WERI-Rb-1 (cell line): Measurements from ENCODE around the gene GALNT9.

ENCODE experiments used
- DNase-seq: peaks from one replicate; pipeline ENCODE4 v3.0.0-alpha.2; 2020
- H3K27ac ChIP-seq: fragments of 250-450 bp; sonication (Bioruptor Pico); 2 replicates; pipeline ENCODE4 v1.5.1; 2020; ENCODE audit warnings: mild to moderate bottlenecking, moderate library complexity
- H3K27me3 ChIP-seq: fragments of 250-450 bp; sonication (Bioruptor Pico); 2 replicates; pipeline ENCODE4 v1.5.1; 2021; ENCODE audit warnings: mild to moderate bottlenecking, low read depth, moderate library complexity; ENCODE audit not compliant: insufficient read depth, severe bottlenecking
- H3K36me3 ChIP-seq: fragments of 250-450 bp; sonication (Bioruptor Pico); 2 replicates; pipeline ENCODE4 v1.5.1; 2020; ENCODE audit warnings: mild to moderate bottlenecking, moderate library complexity
- H3K4me3 ChIP-seq: 2 replicates; pipeline ENCODE4 v1.5.1; 2011; ENCODE audit warnings: low read depth, mild to moderate bottlenecking, control low read depth, low read length
- H3K9me3 ChIP-seq: fragments of 250-450 bp; sonication (Bioruptor Pico); 2 replicates; pipeline ENCODE4 v1.5.1; 2021; ENCODE audit warnings: mild to moderate bottlenecking, moderate library complexity; ENCODE audit not compliant: severe bottlenecking
- TF ChIP-seq, protein P1 (sequence below): IDR thresholded peaks from 2 replicates; pipeline ENCODE4 v1.5.1; 2011; ENCODE audit warnings: low read depth, mild to moderate bottlenecking, control low read depth, inconsistent platforms, low read length

Gene GALNT9

DNA sequence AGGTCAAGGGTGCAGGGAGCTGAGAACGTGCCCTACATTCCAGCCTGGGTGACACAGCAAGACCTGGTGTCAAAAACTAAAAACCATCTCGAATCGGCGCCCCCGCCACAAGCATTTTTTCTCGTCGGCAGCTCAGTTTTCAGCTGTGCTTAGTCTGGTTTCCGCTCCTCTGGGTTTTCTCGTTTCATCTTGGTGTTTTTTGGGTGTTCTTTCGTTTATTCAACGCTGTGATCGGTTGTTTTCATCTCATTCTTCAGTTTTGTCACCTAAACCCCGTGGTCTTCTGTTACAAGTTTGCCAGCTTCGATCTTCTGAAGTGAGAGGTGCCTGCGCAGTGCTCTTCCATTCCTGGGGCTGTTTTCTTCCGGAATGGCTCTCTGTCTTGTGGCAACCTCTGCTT, 143.7 kb downstream of the GALNT9 start:
- Histone ChIP-seq H3K4me3 (no peak overlapping the region), H3K27me3 (no peaks in the 10 kb centered on the region), H3K9me3 (no peaks in the 10 kb centered on the region), H3K27ac (no peak overlapping the region), H3K36me3 (no peaks in the 10 kb centered on the region)
- no peak for DNase-seq
- TF ChIP-seq, protein P1, sequence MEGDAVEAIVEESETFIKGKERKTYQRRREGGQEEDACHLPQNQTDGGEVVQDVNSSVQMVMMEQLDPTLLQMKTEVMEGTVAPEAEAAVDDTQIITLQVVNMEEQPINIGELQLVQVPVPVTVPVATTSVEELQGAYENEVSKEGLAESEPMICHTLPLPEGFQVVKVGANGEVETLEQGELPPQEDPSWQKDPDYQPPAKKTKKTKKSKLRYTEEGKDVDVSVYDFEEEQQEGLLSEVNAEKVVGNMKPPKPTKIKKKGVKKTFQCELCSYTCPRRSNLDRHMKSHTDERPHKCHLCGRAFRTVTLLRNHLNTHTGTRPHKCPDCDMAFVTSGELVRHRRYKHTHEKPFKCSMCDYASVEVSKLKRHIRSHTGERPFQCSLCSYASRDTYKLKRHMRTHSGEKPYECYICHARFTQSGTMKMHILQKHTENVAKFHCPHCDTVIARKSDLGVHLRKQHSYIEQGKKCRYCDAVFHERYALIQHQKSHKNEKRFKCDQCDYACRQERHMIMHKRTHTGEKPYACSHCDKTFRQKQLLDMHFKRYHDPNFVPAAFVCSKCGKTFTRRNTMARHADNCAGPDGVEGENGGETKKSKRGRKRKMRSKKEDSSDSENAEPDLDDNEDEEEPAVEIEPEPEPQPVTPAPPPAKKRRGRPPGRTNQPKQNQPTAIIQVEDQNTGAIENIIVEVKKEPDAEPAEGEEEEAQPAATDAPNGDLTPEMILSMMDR: no peak

DNA sequence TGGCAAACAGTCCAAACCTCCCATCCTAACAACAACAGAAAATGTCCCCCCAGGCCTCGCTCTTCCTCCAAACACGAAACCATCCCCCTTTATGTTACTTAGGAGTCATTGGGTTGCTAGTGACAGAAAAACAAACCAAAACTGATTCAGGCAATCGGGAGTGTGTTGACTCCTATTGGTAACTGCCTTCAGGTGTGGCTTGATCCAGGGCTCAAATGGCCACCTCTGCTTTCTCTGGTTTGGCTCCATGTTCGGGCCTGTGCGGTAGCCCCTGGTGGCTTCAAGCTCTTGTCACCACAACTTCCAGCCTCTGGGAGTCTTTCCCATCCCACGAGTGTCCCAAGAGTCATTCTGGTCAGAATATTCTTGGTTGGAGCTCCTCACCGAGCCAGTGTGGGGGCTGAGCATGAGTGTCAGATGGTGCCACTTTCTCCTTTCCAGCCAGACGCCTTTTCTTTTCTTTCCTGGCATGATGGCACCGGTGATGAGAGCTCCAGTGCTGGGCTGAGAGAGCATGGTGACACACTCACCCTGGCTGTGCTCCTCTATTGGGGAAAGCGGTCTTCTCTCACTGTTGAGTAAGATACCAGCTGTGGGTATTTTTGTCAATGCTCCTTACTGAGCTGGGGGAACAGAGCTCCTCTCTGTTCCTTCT, 146.6 kb downstream of the GALNT9 start:
- TF ChIP-seq, protein P1: no peak

DNA sequence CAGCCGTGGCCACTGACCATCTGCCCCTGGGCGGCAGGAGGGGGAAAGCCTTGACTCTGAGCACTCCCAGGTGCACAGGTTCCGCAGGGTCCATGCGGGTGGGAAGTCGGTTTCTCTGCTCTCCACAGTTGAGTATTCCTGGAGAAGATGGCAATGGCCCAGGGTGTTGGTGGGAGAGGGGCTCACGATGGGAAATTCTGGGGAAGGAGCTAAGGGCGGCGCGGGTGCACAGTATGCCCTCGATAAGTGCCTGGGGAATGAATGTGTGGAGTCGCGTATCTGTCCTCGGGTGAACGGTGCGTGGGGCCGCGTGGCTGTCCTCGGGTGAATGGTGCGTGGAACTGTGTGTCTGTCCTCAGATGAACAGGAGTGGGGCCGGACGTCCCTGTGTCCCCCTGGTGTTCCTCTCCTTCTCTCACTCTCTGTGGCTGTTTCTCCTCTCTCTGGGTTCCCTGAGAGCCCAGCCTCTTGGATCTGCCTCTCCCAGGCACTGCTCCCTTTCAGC, 147.1 kb downstream of the GALNT9 start:
- H3K36me3 ChIP-seq: no peaks in the 10 kb centered on the region
- no peak overlapping the region for H3K4me3 ChIP-seq
- no peaks in the 10 kb centered on the region for H3K27me3 ChIP-seq
- H3K27ac ChIP-seq: no peak overlapping the region
- no peaks in the 10 kb centered on the region for H3K9me3 ChIP-seq
- DNase-seq: no peak
- TF ChIP-seq, protein P1: no peak

More for the DNA sequence above, 146.6 kb downstream of the GALNT9 start:
- Histone ChIP-seq H3K9me3 (no peaks in the 10 kb centered on the region), H3K27me3 (no peaks in the 10 kb centered on the region), H3K4me3 (no peak overlapping the region), H3K36me3 (no peaks in the 10 kb centered on the region), H3K27ac (no peak overlapping the region)
- no peak for DNase-seq

DNA sequence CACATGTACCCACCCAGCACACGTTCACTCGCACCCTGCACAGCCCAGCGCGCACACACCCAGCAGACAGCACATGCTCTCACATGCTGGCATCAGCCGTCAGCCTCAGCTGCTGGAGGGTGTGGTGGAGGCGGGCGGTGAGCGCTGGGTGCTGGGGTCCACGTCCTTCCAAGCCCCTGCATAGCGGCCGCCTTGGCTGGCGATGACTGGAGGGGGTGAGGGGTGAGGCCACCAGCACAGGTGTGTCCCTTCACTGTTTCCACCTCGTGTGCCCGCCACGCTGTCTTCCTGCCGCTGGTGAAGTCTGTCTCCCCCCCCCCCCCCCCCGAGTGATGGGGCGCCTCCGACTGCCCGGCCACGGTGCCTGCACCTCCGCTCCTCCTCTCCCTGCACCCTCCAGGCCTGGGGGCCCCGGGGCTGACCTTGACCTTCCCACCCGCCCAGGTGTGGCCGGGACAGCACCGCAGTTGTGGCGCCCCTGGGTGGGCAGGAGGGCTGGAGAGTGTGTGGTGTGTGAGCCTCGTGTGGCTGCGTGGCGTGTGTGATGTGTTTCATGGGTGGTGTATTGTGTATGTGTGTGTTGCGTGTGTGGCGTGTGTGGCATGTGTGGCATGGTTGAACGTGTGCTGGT, 147.7 kb downstream of the GALNT9 start:
- Histone ChIP-seq H3K27me3 (no peaks in the 10 kb centered on the region), H3K9me3 (no peaks in the 10 kb centered on the region), H3K4me3 (no peak overlapping the region), H3K36me3 (no peaks in the 10 kb centered on the region), H3K27ac (no peak overlapping the region)
- DNase-seq: no peak
- TF ChIP-seq, protein P1: no peak

DNA sequence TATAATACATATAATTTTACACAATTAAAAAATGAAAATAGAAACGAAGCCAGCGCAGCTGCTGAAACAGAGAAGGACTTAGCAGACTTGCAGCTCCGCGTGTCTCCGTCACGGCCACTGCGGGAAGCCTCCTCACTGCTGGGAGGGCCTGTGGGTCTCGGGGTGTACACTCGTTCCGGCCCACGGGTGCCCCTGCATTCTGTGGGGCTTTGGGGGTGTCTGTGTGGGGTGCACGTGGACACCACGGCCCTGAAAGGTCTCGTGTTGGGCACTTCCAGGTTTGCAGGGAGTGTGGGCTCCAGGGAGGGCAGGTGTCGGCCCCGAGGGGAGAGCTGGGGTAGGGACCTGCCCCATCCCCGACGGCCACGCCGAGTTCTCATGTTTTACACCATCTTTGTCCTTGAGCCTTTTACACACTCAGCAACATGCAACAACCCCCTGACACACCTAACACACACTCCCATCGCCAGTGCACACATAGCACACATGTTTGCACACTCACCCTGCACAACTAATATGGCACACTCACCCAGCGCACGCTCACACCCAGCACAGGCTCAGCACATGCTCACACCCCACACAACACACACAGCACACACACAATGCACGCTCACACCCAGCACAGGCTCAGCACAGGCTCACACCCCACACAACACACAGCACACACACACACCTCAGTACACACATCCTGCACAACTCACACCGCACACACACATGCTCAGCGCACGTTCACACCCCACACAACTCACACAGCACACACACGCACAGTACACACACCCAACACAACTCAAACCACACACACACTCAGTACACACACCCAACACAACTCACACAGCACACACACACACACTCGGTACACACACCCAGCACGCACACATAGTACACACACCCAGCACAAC, 148.5 kb downstream of the GALNT9 start:
- Histone ChIP-seq H3K9me3 (no peaks in the 10 kb centered on the region), H3K36me3 (no peaks in the 10 kb centered on the region), H3K27ac (no peak overlapping the region), H3K4me3 (no peak overlapping the region), H3K27me3 (no peaks in the 10 kb centered on the region)
- DNase-seq: no peak
- TF ChIP-seq, protein P1: no peak
